ENCODE measurements around the gene KYNU. TPM values are rescaled to one million over a fixed set of nuclear protein-coding genes. Genes with fewer than 3 reads are reported as not detected.
"Not testable (repeated sequence)": the region's sequence is repeated elsewhere in the genome, so short reads cannot be mapped to it uniquely, and the experiment has no call there.

Gene KYNU
- polyA plus RNA-seq, 3 donors: 0.30 to 7.8 (median 3.6) TPM

DNA sequence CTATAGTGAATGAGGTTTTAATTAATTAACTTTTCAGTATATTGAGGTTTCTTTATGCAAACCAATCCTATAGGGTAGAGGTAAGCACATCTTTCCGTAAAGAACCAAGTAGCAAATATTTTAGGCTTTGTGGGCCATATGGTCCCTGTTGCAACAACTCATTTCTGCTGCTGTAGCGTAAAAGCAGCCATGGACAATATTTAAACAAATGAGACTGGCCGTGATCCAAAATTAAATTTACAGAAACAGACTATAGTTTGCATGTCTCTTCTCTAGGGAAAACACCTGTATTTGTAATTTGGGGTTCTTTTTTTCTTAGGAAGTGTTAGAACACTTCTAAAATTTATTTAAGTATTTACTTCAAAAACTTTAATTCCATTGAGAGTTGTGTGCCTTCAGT lies 104.3 kb downstream of the KYNU start:
- H3K27ac ChIP-seq (ENCODE audit: low read depth, low read length): no peak overlapping the region
- 64 to 80% (median 78%) methylated on average over 3 of the region's 3 CpGs for WGBS, 3 donors

DNA sequence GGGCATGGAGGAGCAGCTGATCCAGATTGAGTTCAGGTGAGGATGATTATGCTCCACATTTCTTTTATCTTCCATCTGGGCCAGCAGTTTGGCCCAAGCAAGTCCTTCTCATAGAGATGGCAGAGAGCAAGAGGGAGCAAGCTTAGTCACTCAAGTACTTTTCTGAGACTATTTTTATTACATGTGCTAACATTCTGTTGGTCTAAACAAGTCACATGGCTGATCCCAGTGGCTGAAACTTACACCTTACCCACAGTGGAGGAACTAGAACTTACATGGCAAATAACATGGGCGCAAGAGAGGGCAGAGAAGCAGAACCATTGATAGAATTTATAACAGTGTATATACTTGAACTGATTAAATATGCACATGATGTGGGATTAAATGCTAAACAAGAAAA lies 105.7 kb downstream of the KYNU start:
- 86 to 97% (median 95%) methylated on average over 1 of the region's 1 CpG for WGBS, 3 donors
- no peak overlapping the region for H3K27ac ChIP-seq (ENCODE audit: low read depth, low read length)

DNA sequence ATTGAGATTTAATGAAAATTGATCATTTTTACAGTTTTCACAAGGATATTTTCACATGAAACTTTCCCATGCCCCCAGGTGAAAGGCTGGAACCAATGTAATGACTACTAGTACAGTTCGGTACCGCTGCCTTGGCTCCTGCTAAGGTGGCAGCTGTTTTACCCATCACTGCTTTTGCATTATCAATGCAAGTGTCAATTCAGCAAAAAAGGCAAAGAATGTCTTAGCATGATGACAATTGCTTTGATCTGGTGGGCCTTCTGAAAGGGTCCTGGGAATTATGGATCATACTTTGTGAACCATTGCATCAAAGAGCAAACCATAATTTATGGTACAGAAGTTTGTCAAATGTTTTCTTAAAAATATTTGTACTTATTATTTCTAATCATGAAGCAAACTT lies 107.2 kb downstream of the KYNU start:
- no peak overlapping the region for H3K27ac ChIP-seq (ENCODE audit: low read depth, low read length)
- 90 to 95% (median 95%) methylated on average over 2 of the region's 2 CpGs for WGBS, 3 donors

DNA sequence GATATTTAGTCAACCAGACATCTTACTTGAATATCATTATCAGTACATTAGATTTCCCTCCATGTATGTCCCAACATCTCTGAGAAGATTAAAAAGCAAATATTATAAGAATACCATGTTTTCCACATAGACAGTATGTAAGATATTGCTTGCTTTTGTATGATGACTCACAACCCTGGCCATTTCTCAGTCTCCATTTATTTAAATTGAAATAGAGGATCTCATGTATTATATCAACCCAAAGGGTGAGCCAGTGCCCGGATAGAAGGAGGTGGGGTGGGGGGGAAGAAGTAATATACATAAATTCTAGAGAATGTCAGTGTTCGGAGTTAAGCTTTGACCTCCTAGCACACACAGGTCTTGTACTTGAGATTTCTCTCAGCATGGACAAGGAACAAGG lies 109.6 kb downstream of the KYNU start:
- H3K27ac ChIP-seq (ENCODE audit: low read depth, low read length): no peak overlapping the region
- WGBS, 3 donors: 78 to 88% (median 86%) methylated on average over 2 of the region's 2 CpGs

DNA sequence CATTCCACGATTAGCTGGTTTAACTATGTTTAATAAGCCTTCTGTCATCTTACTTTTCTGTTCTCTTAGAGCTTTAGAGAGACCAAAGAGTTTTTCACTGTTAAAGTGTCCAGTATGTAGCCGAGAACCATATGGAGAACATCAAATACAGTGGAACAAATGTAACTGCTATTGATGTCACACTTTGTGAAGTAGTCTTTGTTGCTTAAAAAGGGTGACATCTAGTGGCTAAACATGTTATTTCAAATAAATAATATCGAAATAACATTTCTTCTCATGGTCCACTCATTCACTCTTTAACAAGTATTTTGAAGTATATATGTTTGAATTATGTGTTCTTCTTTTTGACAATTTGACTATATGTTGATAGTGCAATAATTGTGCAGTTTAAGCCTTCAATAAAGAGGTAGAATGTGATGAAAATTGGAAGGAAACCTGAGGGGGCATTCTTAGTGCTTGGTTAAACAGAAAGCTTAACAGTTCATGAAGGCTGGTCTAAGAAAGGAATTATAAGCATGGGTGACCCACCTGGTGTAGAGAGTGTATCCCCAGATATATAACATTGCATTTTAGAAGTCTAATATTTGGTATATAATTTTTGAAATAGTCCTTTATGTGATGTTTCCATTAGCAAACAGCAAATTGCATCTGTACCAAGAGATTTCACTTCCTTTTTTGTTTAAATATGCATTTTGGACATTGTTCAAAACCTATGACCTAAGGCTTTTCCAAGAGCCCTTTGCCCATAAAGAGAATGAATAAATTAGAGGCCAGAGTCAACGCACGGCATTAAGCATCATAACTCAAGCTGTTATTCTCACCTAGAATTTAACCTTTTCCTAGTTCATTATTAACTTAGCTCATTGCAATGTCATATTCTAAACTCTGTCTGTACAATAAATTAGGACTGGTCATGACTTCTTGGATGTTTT lies 112.1 kb downstream of the KYNU start:
- H3K27ac ChIP-seq (ENCODE audit: low read depth, low read length): no peak overlapping the region
- 37 to 45% (median 38%) methylated on average over 5 of the region's 5 CpGs for WGBS, 3 donors

DNA sequence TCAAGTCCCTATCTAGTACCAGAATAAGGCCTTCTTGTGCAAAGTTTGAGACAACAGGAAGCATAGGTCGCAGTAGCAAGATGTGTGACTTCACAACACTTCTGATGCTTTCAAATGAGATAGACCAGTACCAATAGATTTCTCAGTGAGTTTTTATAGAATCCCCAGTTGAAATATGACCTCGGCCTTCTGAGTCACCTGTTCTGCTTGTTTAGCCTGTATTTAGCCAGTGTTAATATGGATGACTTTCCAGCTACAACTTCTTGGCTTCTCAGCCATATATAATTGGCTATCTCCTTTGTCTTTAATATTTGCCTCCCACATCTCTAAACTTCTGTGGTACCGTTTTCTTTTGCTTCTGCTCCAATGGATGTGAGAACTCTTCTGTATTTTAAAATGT lies 113.8 kb downstream of the KYNU start:
- H3K27ac ChIP-seq (ENCODE audit: low read depth, low read length): no peak overlapping the region
- 69 to 79% (median 75%) methylated on average over 3 of the region's 3 CpGs for WGBS, 3 donors

GRCh38 chr2:142992840-142993239 lies 115.4 kb downstream of the KYNU start:
- H3K27ac ChIP-seq (ENCODE audit: low read depth, low read length): no peak overlapping the region
- 54 to 76% (median 75%) methylated on average over 4 of the region's 4 CpGs for WGBS, 3 donors

DNA sequence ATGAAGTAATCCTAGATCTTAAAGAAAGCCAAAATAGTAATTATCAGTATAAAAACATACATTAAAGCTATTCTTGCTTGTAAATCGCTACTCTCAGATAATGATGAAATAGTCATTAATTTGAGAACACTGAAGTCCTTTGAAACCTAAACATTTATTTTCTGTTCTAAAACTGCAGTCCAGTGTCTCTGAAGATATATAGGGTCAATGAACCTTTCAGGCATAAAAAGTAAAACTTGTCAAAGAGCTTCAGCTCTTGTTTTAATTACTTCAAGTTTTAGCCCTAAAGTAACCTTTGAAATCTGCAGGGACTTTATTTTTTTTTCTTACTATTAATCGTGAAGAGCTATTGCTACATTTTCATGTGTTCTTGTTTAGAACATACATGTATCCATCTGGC lies 116.3 kb downstream of the KYNU start:
- H3K27ac ChIP-seq (ENCODE audit: low read depth, low read length): no peak overlapping the region
- WGBS, 3 donors: 51 to 58% (median 58%) methylated on average over 2 of the region's 2 CpGs

DNA sequence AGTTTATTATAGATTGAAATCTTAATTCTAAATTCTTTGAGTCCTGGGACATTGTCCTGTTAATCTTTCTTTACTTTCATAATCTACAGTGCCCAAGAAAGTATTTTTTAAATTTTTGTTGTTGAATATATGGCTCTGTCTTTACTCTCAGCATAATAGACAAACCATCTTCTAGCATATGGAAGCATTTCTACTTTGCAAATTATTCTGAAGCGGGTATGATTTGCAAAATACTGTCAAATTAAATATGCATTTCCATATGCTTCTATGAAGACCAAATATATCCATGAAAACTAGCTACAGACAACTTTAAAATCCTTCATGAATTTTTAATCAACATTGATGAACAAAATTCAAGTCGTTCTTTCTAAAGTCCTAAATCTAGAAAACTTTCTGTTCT lies 117.2 kb downstream of the KYNU start:
- H3K27ac ChIP-seq (ENCODE audit: low read depth, low read length): no peak overlapping the region
- WGBS, 3 donors: 87 to 95% (median 95%) methylated on average over 2 of the region's 2 CpGs

DNA sequence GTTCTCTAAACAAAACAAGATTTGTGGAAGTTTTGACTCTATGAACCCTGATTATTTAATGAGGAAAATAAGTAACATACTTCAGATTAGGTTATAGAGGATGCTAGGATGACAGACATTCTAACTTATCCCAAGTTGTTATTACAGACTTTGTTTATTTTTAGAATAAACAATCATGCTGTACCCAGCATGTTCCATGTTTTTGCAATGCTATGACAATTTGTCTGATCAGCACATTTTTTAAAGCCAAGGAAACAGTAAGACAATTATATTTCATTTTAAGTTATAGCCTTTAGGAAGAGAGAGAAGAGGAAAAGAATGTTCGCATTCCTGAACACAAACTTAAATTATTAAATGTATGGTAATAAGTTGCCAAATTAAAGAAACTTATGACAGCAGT lies 119.8 kb downstream of the KYNU start:
- H3K27ac ChIP-seq (ENCODE audit: low read depth, low read length): no peak overlapping the region
- 62 to 68% (median 64%) methylated on average over 1 of the region's 1 CpG for WGBS, 3 donors

DNA sequence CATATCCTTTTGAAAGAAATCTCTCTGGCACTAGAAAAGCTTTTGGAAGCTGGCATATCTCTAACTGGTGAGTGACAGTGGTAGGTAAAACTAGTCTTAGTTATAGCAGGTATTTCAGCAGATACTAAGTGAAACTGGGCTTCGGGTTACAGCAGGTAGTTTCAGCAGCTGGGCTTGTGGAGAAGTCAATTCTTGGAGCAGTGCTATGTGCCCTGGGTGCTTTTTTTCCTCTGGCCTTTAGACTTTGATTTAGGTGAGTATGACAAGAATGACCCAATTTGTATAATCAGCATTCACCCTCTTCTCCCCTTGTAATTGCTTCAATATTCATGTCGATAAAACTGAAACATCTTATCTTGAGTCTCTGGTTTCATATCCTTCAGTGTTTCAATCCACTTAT lies 123.1 kb downstream of the KYNU start:
- no peak overlapping the region for H3K27ac ChIP-seq (ENCODE audit: low read depth, low read length)
- 82 to 89% (median 89%) methylated on average over 2 of the region's 2 CpGs for WGBS, 3 donors

- no peak overlapping the region for H3K27ac ChIP-seq (ENCODE audit: low read depth, low read length)
- 80 to 88% (median 87%) methylated on average over 1 of the region's 1 CpG for WGBS, 3 donors
Measured at GRCh38 chr2:143001501-143001900, 124.0 kb downstream of the KYNU start.

DNA sequence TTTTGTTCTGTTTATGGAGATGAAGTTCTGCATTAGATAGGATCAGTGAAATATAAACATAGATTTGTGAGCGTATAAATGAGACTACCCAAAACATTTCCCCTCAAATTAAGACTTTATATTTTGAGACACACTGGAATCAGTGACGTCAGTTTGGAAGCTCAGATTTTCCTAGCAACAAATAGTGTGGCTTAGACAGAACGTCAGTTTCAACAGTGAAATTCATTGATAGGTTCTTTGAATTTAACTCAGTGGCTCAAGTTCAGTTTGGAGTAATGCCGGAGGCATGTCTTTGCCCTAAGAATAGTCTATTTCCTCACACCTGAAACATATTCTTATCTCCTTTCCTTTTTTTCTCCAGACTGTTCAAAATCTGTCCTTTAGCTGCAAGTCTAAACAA lies 138.2 kb downstream of the KYNU start:
- WGBS, 3 donors: 39 to 53% (median 46%) methylated on average over 4 of the region's 4 CpGs
- H3K27ac ChIP-seq (ENCODE audit: low read depth, low read length): no peak overlapping the region

DNA sequence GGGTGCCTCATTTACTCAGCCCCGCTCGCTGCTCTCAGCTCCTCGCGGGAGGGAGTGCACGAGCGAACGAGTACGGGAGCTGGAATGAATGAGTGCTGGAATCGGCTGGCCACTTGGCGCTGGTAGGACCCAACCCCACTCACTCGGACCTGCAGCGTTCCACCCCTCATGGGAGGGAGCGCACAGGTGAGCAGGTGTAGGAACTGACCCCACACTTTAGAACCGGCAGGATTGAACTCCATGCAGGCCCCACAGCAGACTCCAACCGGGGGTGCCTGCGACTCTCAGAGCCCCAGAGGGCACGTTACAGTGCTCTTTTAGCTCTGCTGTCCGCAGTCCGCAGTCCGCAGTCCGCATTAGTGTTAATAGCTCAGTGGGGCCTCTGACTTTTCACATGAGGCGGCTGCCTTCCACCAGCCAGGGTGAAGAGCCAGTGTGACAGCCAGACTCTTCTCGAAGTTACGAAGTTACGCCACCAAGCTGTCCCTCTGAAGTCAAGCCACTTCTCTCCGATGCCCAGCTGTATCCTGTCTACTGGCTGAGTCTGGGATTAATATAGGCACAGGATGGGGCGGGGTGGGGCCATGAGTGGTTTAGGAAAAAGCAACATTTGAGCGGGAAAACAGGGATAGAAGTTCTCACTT lies 149.1 kb downstream of the KYNU start:
- H3K27ac ChIP-seq (ENCODE audit: low read depth, low read length): no peak overlapping the region
- WGBS, 3 donors: 21 to 38% (median 33%) methylated on average over 28 of the region's 28 CpGs

GRCh38 chr2:143029141-143029540 lies 151.7 kb downstream of the KYNU start:
- no peak overlapping the region for H3K27ac ChIP-seq (ENCODE audit: low read depth, low read length)
- 70 to 96% (median 92%) methylated on average over 2 of the region's 2 CpGs for WGBS, 3 donors

- H3K27ac ChIP-seq (ENCODE audit: low read depth, low read length): no peak overlapping the region
- WGBS, 3 donors: 66 to 88% (median 72%) methylated on average over 2 of the region's 2 CpGs
Measured at GRCh38 chr2:143030127-143030526, 152.7 kb downstream of the KYNU start.

- no peak overlapping the region for H3K27ac ChIP-seq (ENCODE audit: low read depth, low read length)
- 31 to 41% (median 38%) methylated on average over 5 of the region's 5 CpGs for WGBS, 3 donors
Measured at GRCh38 chr2:143034292-143035074, 157.0 kb downstream of the KYNU start.

DNA sequence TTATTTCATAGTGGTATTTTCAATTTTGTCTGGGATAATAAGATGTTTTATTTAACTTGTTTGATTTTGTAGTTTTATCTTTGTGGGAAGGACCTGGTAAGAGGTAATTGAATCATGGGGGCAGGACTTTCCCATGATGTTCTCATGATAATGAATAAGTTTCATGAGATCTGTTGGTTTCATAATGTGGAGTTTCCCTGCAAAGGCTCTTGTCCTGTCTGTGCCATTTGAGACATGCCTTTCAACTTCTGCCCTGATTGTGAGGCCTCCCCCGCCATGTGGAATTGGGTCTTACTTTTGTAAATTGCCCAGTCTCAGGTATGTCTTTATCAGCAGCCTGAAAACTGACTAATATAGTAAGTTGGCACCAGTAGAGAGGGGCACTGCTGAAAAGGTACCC lies 174.0 kb downstream of the KYNU start:
- H3K27ac ChIP-seq (ENCODE audit: low read depth, low read length): no peak overlapping the region
- 84 to 95% (median 91%) methylated on average over 1 of the region's 1 CpG for WGBS, 3 donors

- 85 to 92% (median 87%) methylated on average over 4 of the region's 4 CpGs for WGBS, 3 donors
- not testable (repeated sequence) for H3K27ac ChIP-seq (ENCODE audit: low read depth, low read length)
Measured at GRCh38 chr2:143053437-143053836, 176.0 kb downstream of the KYNU start.
